ENCODE results near the gene RPL13. TPM values are rescaled to one million over a fixed set of nuclear protein-coding genes. Genes with fewer than 3 reads are reported as not detected.

The RPL13 gene
- total RNA-seq, 3 donors from 2014 or later: 1,693 to 1,792 (median 1,717) TPM

DNA sequence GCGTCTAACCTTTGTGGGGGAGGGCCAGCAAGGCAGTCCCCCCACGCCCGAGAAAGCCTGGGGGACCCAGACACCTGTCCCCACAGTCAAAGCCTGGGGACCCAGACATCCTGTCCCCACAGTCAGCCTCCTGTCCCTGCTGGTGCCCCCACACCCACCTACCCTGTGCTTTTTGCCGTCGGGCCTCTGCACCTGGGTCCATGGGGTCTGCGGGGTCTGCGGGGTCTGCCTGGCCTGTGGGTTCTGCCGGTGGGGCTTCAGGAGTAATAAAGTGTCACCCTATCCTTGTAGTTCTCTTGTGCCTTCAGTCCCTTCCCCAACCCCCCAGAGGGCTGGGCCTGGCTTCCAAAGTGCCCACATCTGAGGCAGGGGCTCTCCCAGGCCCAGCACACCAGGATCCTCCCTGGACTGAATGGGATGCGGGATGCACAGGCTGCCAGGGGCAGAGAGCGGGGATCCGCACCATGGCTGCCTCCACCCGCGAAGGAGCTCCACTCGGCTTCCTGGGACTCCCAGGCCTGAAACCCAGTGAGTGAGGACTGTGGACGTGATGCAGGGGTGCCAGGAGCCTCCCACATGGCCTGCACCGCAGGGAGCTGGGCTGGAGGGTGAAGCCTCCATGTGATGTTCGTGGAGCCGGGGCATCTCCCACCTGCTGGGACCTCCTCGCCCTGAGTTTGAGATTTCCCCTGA, 36.6 kb downstream of the RPL13 start:
- Histone ChIP-seq H3K36me3 (ENCODE audit: low read depth) (no peaks in the 10 kb centered on the region), H3K4me3 (no peak overlapping the region), H3K4me1 (ENCODE audit: low read depth) (no peaks in the 10 kb centered on the region), H3K9me3 (no peaks in the 10 kb centered on the region)
- ATAC-seq (no peak), DNase-seq (no peak)
- intact Hi-C loops (cut with DNase I, micrococcal nuclease): no loop called here
- TF ChIP-seq CTCF (IDR thresholded peaks at IDR 0.05): no peak

GRCh38 chr16:89598199-89598598, 37.7 kb downstream of the RPL13 start:
- no peaks in the 10 kb centered on the region for H3K36me3 ChIP-seq (ENCODE audit: low read depth)
- H3K4me1 ChIP-seq (ENCODE audit: low read depth): no peaks in the 10 kb centered on the region
- no peak for ATAC-seq
- H3K9me3 ChIP-seq: no peaks in the 10 kb centered on the region
- intact Hi-C loops (cut with DNase I, micrococcal nuclease): no loop called here
- no peak overlapping the region for H3K4me3 ChIP-seq
- no peak for TF ChIP-seq CTCF (IDR thresholded peaks at IDR 0.05)
- no peak for DNase-seq

DNA sequence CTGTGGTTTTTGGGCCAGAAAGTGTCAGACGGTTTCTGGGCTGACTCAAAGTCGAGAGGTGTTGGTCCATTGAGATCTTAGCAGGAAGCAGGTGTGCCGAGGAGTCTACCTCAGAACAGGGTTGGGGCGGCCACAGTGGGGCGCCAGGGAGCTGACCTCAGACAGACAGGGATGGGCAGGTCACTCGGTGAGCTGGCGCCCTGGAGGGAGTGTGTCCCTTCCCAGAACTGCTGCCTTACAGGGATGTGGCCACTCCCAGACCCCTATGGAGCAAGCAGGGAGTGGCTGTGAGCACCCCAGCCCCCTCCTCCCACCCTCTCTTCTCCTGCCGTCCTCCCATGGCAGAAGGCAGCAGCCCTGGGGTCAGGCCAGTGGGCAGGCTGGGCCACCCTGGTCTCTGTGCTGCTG, 39.0 kb downstream of the RPL13 start:
- ATAC-seq (peak; percentile 77), DNase-seq (peak in 2 of 3 donors; percentile 60 to 68)
- Histone ChIP-seq H3K4me1 (ENCODE audit: low read depth) (no peaks in the 10 kb centered on the region), H3K36me3 (ENCODE audit: low read depth) (no peaks in the 10 kb centered on the region), H3K4me3 (no peak overlapping the region), H3K9me3 (no peaks in the 10 kb centered on the region)
- intact Hi-C loops (cut with DNase I, micrococcal nuclease): no loop called here
- no peak for TF ChIP-seq CTCF (IDR thresholded peaks at IDR 0.05)

- no peaks in the 10 kb centered on the region for H3K4me1 ChIP-seq (ENCODE audit: low read depth)
- ATAC-seq (no peak), DNase-seq (no peak)
- H3K9me3 ChIP-seq: no peaks in the 10 kb centered on the region
- no peak overlapping the region for H3K4me3 ChIP-seq
- H3K36me3 ChIP-seq (ENCODE audit: low read depth): no peaks in the 10 kb centered on the region
- TF ChIP-seq CTCF (IDR thresholded peaks at IDR 0.05): no peak
- intact Hi-C loops (cut with DNase I, micrococcal nuclease): no loop called here
Observed at GRCh38 chr16:89599902-89600301, 39.4 kb downstream of the RPL13 start.

GRCh38 chr16:89600427-89600826, 39.9 kb downstream of the RPL13 start:
- H3K36me3 ChIP-seq (ENCODE audit: low read depth): no peaks in the 10 kb centered on the region
- H3K9me3 ChIP-seq: no peaks in the 10 kb centered on the region
- TF ChIP-seq CTCF (IDR thresholded peaks at IDR 0.05): no peak
- no peaks in the 10 kb centered on the region for H3K4me1 ChIP-seq (ENCODE audit: low read depth)
- intact Hi-C loops (cut with DNase I, micrococcal nuclease): no loop called here
- DNase-seq: no peak
- ATAC-seq: peak; percentile 9
- H3K4me3 ChIP-seq: no peak overlapping the region

- Histone ChIP-seq H3K36me3 (ENCODE audit: low read depth) (no peaks in the 10 kb centered on the region), H3K4me1 (ENCODE audit: low read depth) (no peaks in the 10 kb centered on the region), H3K4me3 (no peak overlapping the region), H3K9me3 (no peaks in the 10 kb centered on the region)
- TF ChIP-seq CTCF (IDR thresholded peaks at IDR 0.05): no peak
- no peak for DNase-seq
- intact Hi-C loops (cut with DNase I, micrococcal nuclease): no loop called here
- no peak for ATAC-seq
Observed at GRCh38 chr16:89600956-89601355, 40.5 kb downstream of the RPL13 start.
